ENCODE measurements around the gene KIAA1328.
A peak's percentile ranks its signal among the peaks of the same experiment; 100 is the strongest.

KIAA1328 gene

GRCh38 chr18:37222999-37223378, 394.1 kb downstream of the KIAA1328 start:
- Mint-ChIP-seq H3K9me3 (no peaks in the 10 kb centered on the region), H3K4me1 (peaks cover 19% of the 10 kb centered on the region), H3K27ac (no peak overlapping the region), H3K27me3 (no peaks in the 10 kb centered on the region), H3K4me3 (no peak overlapping the region), H3K36me3 (peaks cover 24% of the 10 kb centered on the region)
- ATAC-seq (ENCODE audit: low read depth) = no peak
- no peak for DNase-seq (ENCODE audit: low spot score in 2 of 2)

GRCh38 chr18:37225279-37225678, 396.4 kb downstream of the KIAA1328 start:
- no peak for DNase-seq (ENCODE audit: low spot score in 2 of 2)
- Mint-ChIP-seq H3K36me3 (peaks cover 17% of the 10 kb centered on the region), H3K4me3 (no peak overlapping the region), H3K9me3 (no peaks in the 10 kb centered on the region), H3K27me3 (no peaks in the 10 kb centered on the region), H3K27ac (peak overlapping the region; percentile 29), H3K4me1 (peaks cover 14% of the 10 kb centered on the region)
- peak; percentile 31 for ATAC-seq (ENCODE audit: low read depth)

- H3K27ac Mint-ChIP-seq = no peak overlapping the region
- no peak for DNase-seq (ENCODE audit: low spot score in 2 of 2)
- H3K4me3 Mint-ChIP-seq = no peak overlapping the region
- H3K36me3 Mint-ChIP-seq = peaks cover 7% of the 10 kb centered on the region
- H3K9me3 Mint-ChIP-seq = no peaks in the 10 kb centered on the region
- no peaks in the 10 kb centered on the region for H3K27me3 Mint-ChIP-seq
- no peak for ATAC-seq (ENCODE audit: low read depth)
- H3K4me1 Mint-ChIP-seq = peaks cover 5% of the 10 kb centered on the region
Observed at GRCh38 chr18:37230768-37231167, 401.8 kb downstream of the KIAA1328 start.

GRCh38 chr18:37231251-37231650, 402.3 kb downstream of the KIAA1328 start:
- ATAC-seq (ENCODE audit: low read depth) (no peak), DNase-seq (ENCODE audit: low spot score in 2 of 2) (no peak)
- H3K27ac Mint-ChIP-seq = no peak overlapping the region
- no peak overlapping the region for H3K4me3 Mint-ChIP-seq
- H3K9me3 Mint-ChIP-seq = no peaks in the 10 kb centered on the region
- H3K36me3 Mint-ChIP-seq = peaks cover 6% of the 10 kb centered on the region
- H3K27me3 Mint-ChIP-seq = no peaks in the 10 kb centered on the region
- peaks cover 2% of the 10 kb centered on the region for H3K4me1 Mint-ChIP-seq

- no peak for ATAC-seq (ENCODE audit: low read depth)
- Mint-ChIP-seq H3K27me3 (peaks cover 2% of the 10 kb centered on the region), H3K9me3 (no peaks in the 10 kb centered on the region), H3K36me3 (peaks cover 2% of the 10 kb centered on the region), H3K4me1 (no peaks in the 10 kb centered on the region), H3K27ac (no peak overlapping the region), H3K4me3 (no peak overlapping the region)
- DNase-seq (ENCODE audit: low spot score in 2 of 2) = no peak
Observed at GRCh38 chr18:37235583-37235982, 406.7 kb downstream of the KIAA1328 start.

- no peak overlapping the region for H3K4me3 Mint-ChIP-seq
- ATAC-seq (ENCODE audit: low read depth) (no peak), DNase-seq (ENCODE audit: low spot score in 2 of 2) (no peak)
- peaks cover 6% of the 10 kb centered on the region for H3K27me3 Mint-ChIP-seq
- H3K4me1 Mint-ChIP-seq = peaks cover under 1% of the 10 kb centered on the region
- H3K9me3 Mint-ChIP-seq = no peaks in the 10 kb centered on the region
- no peaks in the 10 kb centered on the region for H3K36me3 Mint-ChIP-seq
- no peak overlapping the region for H3K27ac Mint-ChIP-seq
Observed at GRCh38 chr18:37238282-37239108, 409.6 kb downstream of the KIAA1328 start.

GRCh38 chr18:37242091-37242490, 413.2 kb downstream of the KIAA1328 start:
- H3K27me3 Mint-ChIP-seq = peaks cover 18% of the 10 kb centered on the region
- peaks cover 2% of the 10 kb centered on the region for H3K4me1 Mint-ChIP-seq
- H3K36me3 Mint-ChIP-seq = peaks cover 4% of the 10 kb centered on the region
- H3K9me3 Mint-ChIP-seq = peaks cover 1% of the 10 kb centered on the region
- DNase-seq (ENCODE audit: low spot score in 2 of 2) (no peak), ATAC-seq (ENCODE audit: low read depth) (no peak)
- H3K27ac Mint-ChIP-seq = no peak overlapping the region
- no peak overlapping the region for H3K4me3 Mint-ChIP-seq

- ATAC-seq (ENCODE audit: low read depth) = no peak
- DNase-seq (ENCODE audit: low spot score in 2 of 2) = no peak
- Mint-ChIP-seq H3K27me3 (peaks cover 16% of the 10 kb centered on the region), H3K4me1 (peaks cover 2% of the 10 kb centered on the region), H3K9me3 (peaks cover 1% of the 10 kb centered on the region), H3K27ac (no peak overlapping the region), H3K36me3 (peaks cover 4% of the 10 kb centered on the region), H3K4me3 (no peak overlapping the region)
Observed at GRCh38 chr18:37242826-37243560, 414.1 kb downstream of the KIAA1328 start.

GRCh38 chr18:37243741-37244140, 414.8 kb downstream of the KIAA1328 start:
- Mint-ChIP-seq H3K27ac (no peak overlapping the region), H3K4me3 (no peak overlapping the region), H3K27me3 (peaks cover 16% of the 10 kb centered on the region), H3K4me1 (peaks cover 2% of the 10 kb centered on the region), H3K9me3 (peaks cover 1% of the 10 kb centered on the region), H3K36me3 (peaks cover 4% of the 10 kb centered on the region)
- ATAC-seq (ENCODE audit: low read depth) (no peak), DNase-seq (ENCODE audit: low spot score in 2 of 2) (no peak)

GRCh38 chr18:37244618-37245017, 415.7 kb downstream of the KIAA1328 start:
- Mint-ChIP-seq H3K27me3 (peaks cover 19% of the 10 kb centered on the region), H3K4me3 (no peak overlapping the region), H3K9me3 (peaks cover 1% of the 10 kb centered on the region), H3K36me3 (peaks cover 4% of the 10 kb centered on the region), H3K4me1 (peaks cover 2% of the 10 kb centered on the region), H3K27ac (no peak overlapping the region)
- ATAC-seq (ENCODE audit: low read depth) (no peak), DNase-seq (ENCODE audit: low spot score in 2 of 2) (no peak)

GRCh38 chr18:37246779-37247340, 417.9 kb downstream of the KIAA1328 start:
- Mint-ChIP-seq H3K9me3 (peaks cover 1% of the 10 kb centered on the region), H3K4me1 (peaks cover 2% of the 10 kb centered on the region), H3K36me3 (peaks cover 4% of the 10 kb centered on the region), H3K27me3 (peaks cover 24% of the 10 kb centered on the region), H3K27ac (no peak overlapping the region), H3K4me3 (no peak overlapping the region)
- DNase-seq (ENCODE audit: low spot score in 2 of 2) (no peak), ATAC-seq (ENCODE audit: low read depth) (no peak)

- no peak overlapping the region for H3K27ac Mint-ChIP-seq
- DNase-seq (ENCODE audit: low spot score in 2 of 2) (no peak), ATAC-seq (ENCODE audit: low read depth) (no peak)
- no peak overlapping the region for H3K4me3 Mint-ChIP-seq
- peaks cover 26% of the 10 kb centered on the region for H3K27me3 Mint-ChIP-seq
- peaks cover 1% of the 10 kb centered on the region for H3K9me3 Mint-ChIP-seq
- H3K4me1 Mint-ChIP-seq = peaks cover 2% of the 10 kb centered on the region
- peaks cover 4% of the 10 kb centered on the region for H3K36me3 Mint-ChIP-seq
Observed at GRCh38 chr18:37247497-37248161, 418.7 kb downstream of the KIAA1328 start.

- Mint-ChIP-seq H3K36me3 (peaks cover 4% of the 10 kb centered on the region), H3K4me3 (no peak overlapping the region), H3K9me3 (peaks cover 1% of the 10 kb centered on the region), H3K27me3 (peaks cover 27% of the 10 kb centered on the region), H3K27ac (no peak overlapping the region), H3K4me1 (peaks cover 2% of the 10 kb centered on the region)
- DNase-seq (ENCODE audit: low spot score in 2 of 2) (no peak), ATAC-seq (ENCODE audit: low read depth) (no peak)
Observed at GRCh38 chr18:37248281-37248680, 419.4 kb downstream of the KIAA1328 start.
